ENCODE results near the gene TMEM178A. TPM values are rescaled to one million over a fixed set of nuclear protein-coding genes. Genes with fewer than 3 reads are reported as not detected.

Gene TMEM178A
- total and polyA plus RNA-seq, 2 of the 8 experiments (the other 6 are each of a cell fraction or from before 2014, with no cell fraction given): 11.2 to 14.9 TPM

GRCh38 chr2:39682066-39682692, 16.5 kb downstream of the TMEM178A start:
- H2BK15ac ChIP-seq (ENCODE audit: low read length): no peak overlapping the region
- peak overlapping the region in 1 of 4 experiments; percentile 34; a peak in 1 of 7 replicates for H3K9ac ChIP-seq (replicated peaks in 1 of 4; ENCODE audit: extremely low read depth in 1 of 4, low read depth in 3 of 4, low read length in 3 of 4)
- no peaks in the 10 kb centered on the region for H3K23me2 ChIP-seq (ENCODE audit: low read depth, low read length)
- no peak overlapping the region for H2AFZ ChIP-seq (ENCODE audit: low read length)
- no peaks in the 10 kb centered on the region for H4K20me1 ChIP-seq (replicated peaks in 1 of 2; ENCODE audit: control insufficient read depth in 1 of 2, insufficient read depth in 2 of 2, low read length in 2 of 2)
- H2BK20ac ChIP-seq (ENCODE audit: low read length): no peak overlapping the region
- peaks cover 0 to 3% (median 0%) of the 10 kb centered on the region in 4 experiments; a peak in 1 of 8 replicates for H3K36me3 ChIP-seq (ENCODE audit: control insufficient read depth in 2 of 4, insufficient read depth in 4 of 4, low read length in 3 of 4)
- H4K91ac ChIP-seq (replicated peaks; ENCODE audit: insufficient read length, low read length): no peak overlapping the region
- H2BK5ac ChIP-seq (ENCODE audit: low read depth, low read length): no peak overlapping the region
- FAIRE-seq: no peak
- H3K56ac ChIP-seq (replicated peaks; ENCODE audit: insufficient read length, low read depth, low read length): no peak overlapping the region
- no peak for TF ChIP-seq HDAC6 (IDR thresholded peaks at IDR 0.05; ENCODE audit: low read depth, low read length)
- TF ChIP-seq NRF1 (IDR thresholded peaks at IDR 0.05; ENCODE audit: low read depth, low read length): no peak
- no peak for TF ChIP-seq YY1 (IDR thresholded peaks at IDR 0.05; ENCODE audit: low read depth, low read length)
- no peak for TF ChIP-seq CBX5 (IDR thresholded peaks at IDR 0.05; ENCODE audit: low read depth, low read length)
- TF ChIP-seq ATF3 (IDR thresholded peaks at IDR 0.05; ENCODE audit: insufficient read depth, low read depth, low read length): no peak
- H3K18ac ChIP-seq (ENCODE audit: extremely low read depth, low read length): no peak overlapping the region
- H2AK5ac ChIP-seq (ENCODE audit: low read depth, low read length): no peak overlapping the region
- H3K79me1 ChIP-seq (ENCODE audit: low read depth, low read length): no peaks in the 10 kb centered on the region
- no peak overlapping the region for H3K27ac ChIP-seq (ENCODE audit: low read depth, low read length)
- H3K4me2 ChIP-seq (ENCODE audit: insufficient read depth in 1 of 2, low read depth in 2 of 2, low read length in 2 of 2): no peak overlapping the region
- no peak for DNase-seq (ENCODE audit: low read depth in 1 of 2, low spot score in 2 of 2)
- H2BK12ac ChIP-seq (ENCODE audit: low read depth, low read length): no peak overlapping the region
- no peak overlapping the region for H3K23ac ChIP-seq (ENCODE audit: insufficient read length)
- no peaks in the 10 kb centered on the region for H3K79me2 ChIP-seq (ENCODE audit: control insufficient read depth in 1 of 2, insufficient read depth in 2 of 2, low read length in 2 of 2)
- H4K5ac ChIP-seq (ENCODE audit: insufficient read length, low read depth, low read length): no peak overlapping the region
- CTCF ChIA-PET (ENCODE audit: partially characterized antibody): interaction anchor here (0.6 kb wide), 1 partner anchor 620 kb away, joined by 3 read pairs; no protein-coding TSS in a partner anchor
- POLR2A ChIA-PET (ENCODE audit: partially characterized antibody): no interaction called here
- H3K9me3 ChIP-seq (ENCODE audit: insufficient read depth in 2 of 2, low read depth in 1 of 2, low read length in 1 of 2): peaks cover 0 to 5% of the 10 kb centered on the region in 2 experiments; a peak in 2 of 4 replicates
- no peak overlapping the region for H2BK120ac ChIP-seq (replicated peaks; ENCODE audit: low read depth, low read length)
- H4K8ac ChIP-seq (ENCODE audit: extremely low read depth, insufficient read depth, low read length): no peak overlapping the region
- 92% methylated on average over 2 of the region's 2 CpGs; no CpG with 5 or more reads in 1 of the 2 experiments for WGBS, 2 experiments (ENCODE audit: extremely low coverage in 1 of 2, insufficient coverage in 1 of 2, insufficient read length in 1 of 2, insufficient replicate concordance in 2 of 2, low coverage in 1 of 2, low lambda C conversion rate in 2 of 2, missing lambda C conversion rate in 1 of 2)
- no peak overlapping the region for H3K4ac ChIP-seq (replicated peaks; ENCODE audit: insufficient read length, low read depth, low read length)
- H3K27me3 ChIP-seq (replicated peaks in 1 of 4; ENCODE audit: control insufficient read depth in 3 of 4, extremely low read depth in 1 of 4, insufficient read depth in 3 of 4, low read length in 3 of 4): no peaks in the 10 kb centered on the region
- H3K4me1 ChIP-seq (replicated peaks in 1 of 4; ENCODE audit: control insufficient read depth in 3 of 4, insufficient read depth in 4 of 4, low read length in 3 of 4): peaks cover 0 to 8% (median 3%) of the 10 kb centered on the region in 4 experiments; a peak in 3 of 7 replicates
- H3K4me3 ChIP-seq (ENCODE audit: extremely low read depth in 1 of 4, insufficient read depth in 2 of 4, low read depth in 3 of 4, low read length in 4 of 4): no peak overlapping the region
- no peak overlapping the region for H3K14ac ChIP-seq (ENCODE audit: insufficient read length)

Data from H1 (cell line).